ENCODE measurements around the gene PIK3R5. TPM values are rescaled to one million over a fixed set of nuclear protein-coding genes. Genes with fewer than 3 reads are reported as not detected.

Gene PIK3R5
- total and polyA plus RNA-seq, 7 donors, result 0.20 to 2.9 (median 1.1) TPM

DNA sequence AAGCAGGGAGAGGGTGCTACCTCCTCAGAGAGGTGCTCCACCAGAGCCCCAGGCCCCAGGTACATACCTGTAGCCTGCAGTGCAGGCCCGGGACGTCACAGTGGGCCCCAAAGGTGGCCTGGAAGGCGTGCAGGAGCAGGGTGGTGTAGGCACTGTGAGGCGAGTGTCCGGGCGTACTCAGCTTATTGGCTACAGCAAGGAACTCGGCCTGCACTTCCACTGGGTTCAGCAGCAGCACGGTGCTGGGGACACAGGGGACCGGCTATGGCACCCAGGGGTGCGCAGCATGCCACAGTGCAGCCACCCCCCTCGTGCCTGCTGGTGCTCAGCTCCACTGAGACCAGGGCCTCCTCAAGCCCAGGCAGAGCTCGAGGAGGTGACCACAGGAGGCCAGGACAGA, 74.8 kb downstream of the PIK3R5 start:
- intact Hi-C loops (cut with DNase I), result loop anchor here in 1 of 2 donors (10.0 kb wide), 1 partner anchor 96 kb away; the partner anchor contains the start of gene MFSD6L

DNA sequence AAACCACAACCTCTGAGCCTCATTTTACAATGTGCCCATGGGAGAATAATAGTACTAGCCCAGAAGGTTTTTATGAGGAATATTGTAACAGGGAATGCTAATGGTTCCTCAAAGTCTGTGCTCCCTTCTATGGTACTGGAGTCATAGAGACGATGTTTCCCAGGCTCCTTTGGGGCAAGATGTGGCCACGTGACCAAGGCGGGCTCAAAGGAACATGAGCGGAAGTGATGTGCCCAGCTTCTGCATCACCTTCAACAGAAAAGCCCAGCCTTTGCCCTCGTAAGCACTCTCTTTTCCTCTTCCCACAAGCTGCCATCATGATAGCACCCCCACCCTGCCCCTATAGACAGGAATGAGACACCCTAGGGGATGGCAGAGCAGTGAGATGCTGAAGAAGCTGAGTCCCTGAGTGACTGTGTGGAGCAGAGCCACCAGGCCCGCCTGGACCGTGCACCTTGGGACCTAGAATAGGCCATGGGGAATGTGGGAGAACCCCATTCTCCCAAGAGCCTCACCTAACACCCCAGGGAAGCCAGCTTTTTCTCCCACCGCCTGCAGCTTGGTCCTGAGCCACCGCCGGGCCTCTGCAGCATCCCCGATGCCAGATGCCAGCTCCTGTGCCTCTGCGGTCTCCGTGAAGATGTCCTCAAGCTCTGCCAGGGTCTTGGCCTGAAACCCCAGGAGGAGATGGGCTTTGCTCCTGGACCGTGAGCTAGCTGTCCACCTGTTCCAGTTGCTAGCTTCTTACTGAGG, 75.9 kb downstream of the PIK3R5 start:
- H3K27me3 ChIP-seq (ENCODE audit: insufficient read depth in 3 of 3, low read length in 2 of 3), result no peaks in the 10 kb centered on the region
- intact Hi-C loops (cut with DNase I), result loop anchor here in 1 of 2 donors (10.0 kb wide), 1 partner anchor 95 kb away; the partner anchor contains the start of gene MFSD6L
- H3K4me3 ChIP-seq, result no peak overlapping the region
- 90 to 91% (median 90%) methylated on average over 14 of the region's 14 CpGs for WGBS, 3 donors
- no peaks in the 10 kb centered on the region for H3K4me1 ChIP-seq
- H3K9me3 ChIP-seq, result no peaks in the 10 kb centered on the region
- ATAC-seq (no peak), DNase-seq (no peak)
- TF ChIP-seq, protein P1, sequence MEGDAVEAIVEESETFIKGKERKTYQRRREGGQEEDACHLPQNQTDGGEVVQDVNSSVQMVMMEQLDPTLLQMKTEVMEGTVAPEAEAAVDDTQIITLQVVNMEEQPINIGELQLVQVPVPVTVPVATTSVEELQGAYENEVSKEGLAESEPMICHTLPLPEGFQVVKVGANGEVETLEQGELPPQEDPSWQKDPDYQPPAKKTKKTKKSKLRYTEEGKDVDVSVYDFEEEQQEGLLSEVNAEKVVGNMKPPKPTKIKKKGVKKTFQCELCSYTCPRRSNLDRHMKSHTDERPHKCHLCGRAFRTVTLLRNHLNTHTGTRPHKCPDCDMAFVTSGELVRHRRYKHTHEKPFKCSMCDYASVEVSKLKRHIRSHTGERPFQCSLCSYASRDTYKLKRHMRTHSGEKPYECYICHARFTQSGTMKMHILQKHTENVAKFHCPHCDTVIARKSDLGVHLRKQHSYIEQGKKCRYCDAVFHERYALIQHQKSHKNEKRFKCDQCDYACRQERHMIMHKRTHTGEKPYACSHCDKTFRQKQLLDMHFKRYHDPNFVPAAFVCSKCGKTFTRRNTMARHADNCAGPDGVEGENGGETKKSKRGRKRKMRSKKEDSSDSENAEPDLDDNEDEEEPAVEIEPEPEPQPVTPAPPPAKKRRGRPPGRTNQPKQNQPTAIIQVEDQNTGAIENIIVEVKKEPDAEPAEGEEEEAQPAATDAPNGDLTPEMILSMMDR (IDR thresholded peaks at IDR 0.05), result no peak
- H3K36me3 ChIP-seq (ENCODE audit: insufficient read depth in 1 of 2, low read depth in 1 of 2), result no peaks in the 10 kb centered on the region
- no peak overlapping the region for H3K27ac ChIP-seq

More for the DNA sequence above, 74.8 kb downstream of the PIK3R5 start:
- no peaks in the 10 kb centered on the region for H3K27me3 ChIP-seq (ENCODE audit: insufficient read depth in 3 of 3, low read length in 2 of 3)
- ATAC-seq (no peak), DNase-seq (no peak)
- H3K4me3 ChIP-seq, result no peak overlapping the region
- TF ChIP-seq, protein P1 (IDR thresholded peaks at IDR 0.05), result no peak
- no peak overlapping the region for H3K27ac ChIP-seq
- H3K9me3 ChIP-seq, result no peaks in the 10 kb centered on the region
- no peaks in the 10 kb centered on the region for H3K4me1 ChIP-seq
- no peaks in the 10 kb centered on the region for H3K36me3 ChIP-seq (ENCODE audit: insufficient read depth in 1 of 2, low read depth in 1 of 2)
- 86 to 91% (median 90%) methylated on average over 10 to 12 of the region's 12 CpGs for WGBS, 3 donors

DNA sequence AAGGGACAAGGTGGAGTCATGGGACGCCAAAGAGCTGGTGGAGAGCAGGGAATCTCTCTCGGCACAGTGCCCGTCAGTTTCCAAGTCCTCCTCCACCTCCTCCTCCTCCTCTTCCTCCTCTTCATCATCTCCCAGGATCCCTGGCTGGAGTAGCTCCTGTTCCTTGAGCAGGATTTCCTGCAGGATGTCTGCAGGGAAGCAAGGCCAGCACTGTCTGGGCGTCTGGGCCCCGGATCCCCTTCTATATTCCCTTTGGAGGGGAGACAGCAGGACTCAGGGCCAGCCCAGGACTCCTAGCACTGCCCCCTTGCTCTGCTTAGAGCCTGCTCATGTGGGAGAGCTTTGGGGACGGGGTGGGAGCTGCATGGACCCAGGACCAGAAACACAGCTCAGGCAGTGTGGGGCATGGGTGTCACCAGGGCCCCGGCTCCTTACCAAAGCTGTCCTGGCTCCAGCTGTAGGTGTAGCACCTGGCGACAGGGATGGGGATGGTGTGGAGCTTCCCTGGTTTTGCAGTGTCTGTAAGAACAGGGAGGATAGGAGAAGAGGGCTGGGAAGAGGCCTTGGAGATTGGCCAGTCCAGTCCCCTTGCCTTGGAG, 76.7 kb downstream of the PIK3R5 start:
- TF ChIP-seq, protein P1 (IDR thresholded peaks at IDR 0.05), result no peak
- Histone ChIP-seq H3K27me3 (ENCODE audit: insufficient read depth in 3 of 3, low read length in 2 of 3) (no peaks in the 10 kb centered on the region), H3K27ac (no peak overlapping the region), H3K4me1 (no peaks in the 10 kb centered on the region), H3K4me3 (no peak overlapping the region), H3K9me3 (no peaks in the 10 kb centered on the region), H3K36me3 (ENCODE audit: insufficient read depth in 1 of 2, low read depth in 1 of 2) (no peaks in the 10 kb centered on the region)
- ATAC-seq, result no peak
- no peak for DNase-seq
- intact Hi-C loops (cut with DNase I), result no loop called here
- 49 to 58% (median 52%) methylated on average over 8 of the region's 8 CpGs for WGBS, 3 donors

DNA sequence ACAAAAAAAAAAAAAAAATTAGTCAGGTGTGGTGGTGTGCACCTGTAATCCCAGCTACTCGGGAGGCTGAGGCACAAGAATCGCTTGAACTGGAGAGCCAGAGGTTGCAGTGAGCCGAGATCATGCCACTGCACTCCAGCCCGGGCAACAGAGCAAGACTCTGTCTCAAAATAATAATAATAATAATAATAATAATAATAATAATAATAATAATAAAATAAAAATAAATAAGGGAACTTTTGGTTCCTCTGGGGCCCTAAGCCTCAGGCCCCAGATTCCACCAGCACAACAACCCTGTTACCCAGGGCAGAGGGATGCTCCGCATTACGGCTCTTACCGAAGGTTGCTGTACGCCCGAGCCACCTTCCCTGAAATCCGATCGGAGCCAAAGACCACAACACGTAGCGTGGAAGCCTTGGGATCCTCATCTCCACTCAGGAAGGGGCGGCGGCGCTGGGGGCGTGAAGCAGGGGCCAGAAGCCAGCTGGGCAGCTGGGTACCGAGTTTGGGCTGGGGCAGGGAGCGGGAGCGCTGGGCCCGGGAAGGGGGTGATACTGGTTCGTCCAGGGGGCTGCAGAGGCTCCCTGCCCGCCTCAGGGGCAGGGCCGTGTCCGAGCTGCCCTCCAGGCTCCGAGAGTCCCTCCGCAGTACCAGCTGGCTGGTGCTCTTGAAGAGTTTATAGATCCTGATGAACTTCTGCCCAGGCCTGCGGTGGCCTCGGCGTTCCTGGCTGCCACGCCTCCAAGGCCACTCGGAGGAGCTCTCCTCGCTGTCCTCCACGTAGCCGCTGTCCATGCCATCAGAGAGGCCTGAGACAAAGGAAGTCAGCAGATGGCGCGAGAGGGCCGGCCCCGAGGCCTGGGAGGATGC, 77.4 kb downstream of the PIK3R5 start:
- DNase-seq (no peak), ATAC-seq (no peak)
- no peaks in the 10 kb centered on the region for H3K4me1 ChIP-seq
- no peaks in the 10 kb centered on the region for H3K9me3 ChIP-seq
- no peaks in the 10 kb centered on the region for H3K27me3 ChIP-seq (ENCODE audit: insufficient read depth in 3 of 3, low read length in 2 of 3)
- WGBS, 3 donors, result 53 to 56% (median 55%) methylated on average over 34 to 39 of the region's 39 CpGs
- no peak overlapping the region for H3K4me3 ChIP-seq
- H3K36me3 ChIP-seq (ENCODE audit: insufficient read depth in 1 of 2, low read depth in 1 of 2), result no peaks in the 10 kb centered on the region
- H3K27ac ChIP-seq, result no peak overlapping the region
- intact Hi-C loops (cut with DNase I), result no loop called here
- TF ChIP-seq, protein P1 (IDR thresholded peaks at IDR 0.05), result peak; percentile 16

Measured in psoas muscle (tissue), 8 donors.